GM18526 (cell line): ENCODE data around the gene CD79A.

Source experiments
- POLR2A ChIP-seq: IDR thresholded peaks from 3 replicates; pipeline ENCODE4 v1.6.1; 2011; ENCODE audit not compliant: insufficient read length; ENCODE audit errors: extremely low read depth

Gene CD79A

GRCh38 chr19:41876847-41877832 is at the start of gene CD79A:
CD79A (plus strand) TSS chr19:41877279; CDS start chr19:41877305, 26 bp downstream.
- peak; percentile 73 for TF ChIP-seq POLR2A

- no peak for TF ChIP-seq POLR2A
Measured at GRCh38 chr19:41837981-41838708, 38.9 kb upstream of the CD79A start.

GRCh38 chr19:41839211-41839610 is 37.9 kb upstream of the CD79A start:
- no peak for TF ChIP-seq POLR2A

GRCh38 chr19:41843371-41843770 is 33.7 kb upstream of the CD79A start:
- TF ChIP-seq POLR2A = no peak

- TF ChIP-seq POLR2A = no peak
Measured at GRCh38 chr19:41844601-41845000, 32.5 kb upstream of the CD79A start, which contains the start of gene LYPD4. LYPD4 (minus strand) TSS chr19:41844683; CDS start chr19:41839285, 5,398 bp downstream.

GRCh38 chr19:41845001-41845050 is 32.3 kb upstream of the CD79A start, which contains the start of gene DMRTC2:
DMRTC2 (plus strand) TSS chr19:41845042; CDS start chr19:41847429, 2,387 bp downstream.
- TF ChIP-seq POLR2A = no peak

- TF ChIP-seq POLR2A = no peak
Measured at GRCh38 chr19:41845051-41845590, 32.0 kb upstream of the CD79A start.

- TF ChIP-seq POLR2A = no peak
Measured at GRCh38 chr19:41847351-41848105, 29.6 kb upstream of the CD79A start.

GRCh38 chr19:41848666-41849065 is 28.4 kb upstream of the CD79A start:
- no peak for TF ChIP-seq POLR2A

GRCh38 chr19:41849067-41849466 is 28.0 kb upstream of the CD79A start:
- TF ChIP-seq POLR2A = no peak

GRCh38 chr19:41850381-41850780 is 26.7 kb upstream of the CD79A start:
- no peak for TF ChIP-seq POLR2A

- no peak for TF ChIP-seq POLR2A
Measured at GRCh38 chr19:41851456-41851855, 25.6 kb upstream of the CD79A start.

GRCh38 chr19:41853344-41853743 is 23.7 kb upstream of the CD79A start:
- no peak for TF ChIP-seq POLR2A

GRCh38 chr19:41853768-41854167 is 23.3 kb upstream of the CD79A start:
- TF ChIP-seq POLR2A = no peak

- no peak for TF ChIP-seq POLR2A
Measured at GRCh38 chr19:41859213-41859617, 17.9 kb upstream of the CD79A start.

- TF ChIP-seq POLR2A = peak; percentile 96
Measured at GRCh38 chr19:41859618-41860418, 17.3 kb upstream of the CD79A start, which contains the start of gene RPS19. RPS19 (plus strand) TSS chr19:41860255; CDS start chr19:41860775, 520 bp downstream.
